ENCODE results near the gene SPATS2L. TPM values are rescaled to one million over a fixed set of nuclear protein-coding genes. Genes with fewer than 3 reads are reported as not detected.
A peak's percentile ranks its signal among the peaks of the same experiment; 100 is the strongest.

The SPATS2L gene
- total and polyA plus RNA-seq, 12 donors = 23.4 to 104 (median 71.8) TPM

DNA sequence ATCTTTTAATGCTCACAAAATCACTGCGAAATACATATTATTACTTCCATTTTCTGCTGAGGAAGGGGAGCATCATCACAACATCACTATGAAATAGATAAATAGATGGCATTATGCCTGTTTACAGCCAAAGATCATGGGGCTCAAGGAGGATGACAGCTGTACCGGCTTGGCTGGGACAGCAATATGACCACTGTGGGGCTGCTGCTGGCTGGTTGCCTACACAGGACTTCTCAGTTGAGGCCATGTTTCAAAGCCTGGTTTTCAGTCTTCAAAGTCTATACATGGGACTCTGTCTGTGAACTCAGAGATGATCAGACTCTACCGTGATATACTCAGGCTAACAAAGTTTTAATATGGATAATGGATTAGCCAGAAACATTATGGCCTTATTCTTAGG is 58.7 kb downstream of the SPATS2L start:
- intact Hi-C loops (cut with DNase I) = no loop called here
- H3K9me3 ChIP-seq = no peaks in the 10 kb centered on the region
- ATAC-seq (peak in 1 of 8 donors; percentile 29), DNase-seq (no peak)
- H3K36me3 ChIP-seq = no peaks in the 10 kb centered on the region
- H3K4me3 ChIP-seq = no peak overlapping the region
- no peaks in the 10 kb centered on the region for H3K27me3 ChIP-seq
- TF ChIP-seq, protein P1, sequence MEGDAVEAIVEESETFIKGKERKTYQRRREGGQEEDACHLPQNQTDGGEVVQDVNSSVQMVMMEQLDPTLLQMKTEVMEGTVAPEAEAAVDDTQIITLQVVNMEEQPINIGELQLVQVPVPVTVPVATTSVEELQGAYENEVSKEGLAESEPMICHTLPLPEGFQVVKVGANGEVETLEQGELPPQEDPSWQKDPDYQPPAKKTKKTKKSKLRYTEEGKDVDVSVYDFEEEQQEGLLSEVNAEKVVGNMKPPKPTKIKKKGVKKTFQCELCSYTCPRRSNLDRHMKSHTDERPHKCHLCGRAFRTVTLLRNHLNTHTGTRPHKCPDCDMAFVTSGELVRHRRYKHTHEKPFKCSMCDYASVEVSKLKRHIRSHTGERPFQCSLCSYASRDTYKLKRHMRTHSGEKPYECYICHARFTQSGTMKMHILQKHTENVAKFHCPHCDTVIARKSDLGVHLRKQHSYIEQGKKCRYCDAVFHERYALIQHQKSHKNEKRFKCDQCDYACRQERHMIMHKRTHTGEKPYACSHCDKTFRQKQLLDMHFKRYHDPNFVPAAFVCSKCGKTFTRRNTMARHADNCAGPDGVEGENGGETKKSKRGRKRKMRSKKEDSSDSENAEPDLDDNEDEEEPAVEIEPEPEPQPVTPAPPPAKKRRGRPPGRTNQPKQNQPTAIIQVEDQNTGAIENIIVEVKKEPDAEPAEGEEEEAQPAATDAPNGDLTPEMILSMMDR (IDR thresholded peaks at IDR 0.05) = no peak
- WGBS, 2 donors = 73 to 74% methylated on average over 3 of the region's 3 CpGs
- H3K27ac ChIP-seq = no peak overlapping the region
- peaks cover 0 to 14% (median 7%) of the 10 kb centered on the region in 9 donors for H3K4me1 ChIP-seq

DNA sequence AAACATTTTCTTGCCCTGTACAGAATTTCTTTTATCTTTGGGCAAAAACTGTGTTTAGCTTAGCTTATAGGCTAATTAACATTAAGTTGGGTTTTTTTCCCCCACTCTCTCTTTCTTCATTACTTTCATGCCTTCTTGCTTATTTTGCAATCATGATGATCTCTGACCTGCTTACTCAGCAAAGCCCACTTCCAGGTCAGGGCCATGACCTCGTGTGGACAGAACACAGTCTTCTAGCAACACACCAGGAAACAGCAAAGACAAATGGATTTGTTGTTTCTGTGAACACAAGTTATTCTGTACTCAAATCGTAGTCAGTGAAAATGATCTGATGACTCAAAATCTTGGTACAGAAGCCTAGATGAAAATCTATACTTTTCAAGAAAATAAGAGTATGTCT is 60.7 kb downstream of the SPATS2L start:
- Histone ChIP-seq H3K4me3 (no peak overlapping the region), H3K9me3 (no peaks in the 10 kb centered on the region), H3K36me3 (no peaks in the 10 kb centered on the region), H3K27me3 (no peaks in the 10 kb centered on the region), H3K4me1 (peaks cover 0 to 13% (median 3%) of the 10 kb centered on the region in 9 donors), H3K27ac (no peak overlapping the region)
- intact Hi-C loops (cut with DNase I) = no loop called here
- WGBS, 2 donors = 47 to 75% methylated on average over 2 of the region's 2 CpGs
- TF ChIP-seq, protein P1 (IDR thresholded peaks at IDR 0.05) = no peak
- no peak for DNase-seq
- no peak for ATAC-seq

- TF ChIP-seq, protein P1 (IDR thresholded peaks at IDR 0.05) = no peak
- 45 to 46% methylated on average over 2 of the region's 2 CpGs for WGBS, 2 donors
- intact Hi-C loops (cut with DNase I) = loop anchor here in 1 of 10 donors (10.0 kb wide), 1 partner anchor 65 kb away; the partner anchor contains the start of gene SPATS2L
- Histone ChIP-seq H3K27ac (no peak overlapping the region), H3K27me3 (no peaks in the 10 kb centered on the region), H3K4me3 (no peak overlapping the region), H3K36me3 (no peaks in the 10 kb centered on the region), H3K9me3 (no peaks in the 10 kb centered on the region), H3K4me1 (peaks cover 0 to 37% (median 17%) of the 10 kb centered on the region in 9 donors)
- no peak for ATAC-seq
- no peak for DNase-seq
Measured at GRCh38 chr2:200369886-200370285, 63.4 kb downstream of the SPATS2L start.

DNA sequence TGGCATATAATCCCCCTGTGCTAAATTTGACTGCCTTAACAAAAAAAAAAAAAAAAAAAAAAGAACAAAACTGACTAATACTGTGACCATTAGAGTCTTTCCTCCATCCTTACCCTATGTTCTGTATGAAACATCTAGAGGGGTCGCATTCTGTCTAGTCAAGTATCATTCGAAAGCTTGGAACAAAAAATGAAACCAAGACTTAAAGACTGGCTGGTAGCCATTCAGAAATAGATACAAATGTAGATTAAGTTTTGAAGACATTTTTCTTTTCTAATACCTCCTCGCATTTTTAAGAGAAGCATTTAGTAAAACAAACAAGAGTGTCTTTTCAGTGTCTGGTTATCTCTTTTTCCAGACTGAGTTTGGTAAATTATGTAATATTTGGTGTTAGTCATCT is 66.7 kb downstream of the SPATS2L start:
- Histone ChIP-seq H3K27me3 (no peaks in the 10 kb centered on the region), H3K4me3 (peak overlapping the region in 1 of 10 donors; percentile 24), H3K36me3 (no peaks in the 10 kb centered on the region), H3K9me3 (no peaks in the 10 kb centered on the region), H3K27ac (peak overlapping the region in 1 of 10 donors; percentile 59), H3K4me1 (peaks cover 5 to 58% (median 46%) of the 10 kb centered on the region in 9 donors)
- TF ChIP-seq, protein P1 (IDR thresholded peaks at IDR 0.05) = no peak
- no peak for DNase-seq
- intact Hi-C loops (cut with DNase I) = loop anchor here in 1 of 10 donors (10.0 kb wide), 1 partner anchor 68 kb away; the partner anchor contains the start of gene SPATS2L
- 91 to 93% methylated on average over 3 of the region's 3 CpGs for WGBS, 2 donors
- no peak for ATAC-seq
